Astrocyte of the spinal cord (primary cell): ENCODE data around the gene ERBB4.

ENCODE experiments used
- DNase-seq: peaks from one replicate; pipeline ENCODE4 v3.0.0; 2011; ENCODE audit warnings: low read depth, low spot score
- H3K4me3 ChIP-seq: 2 replicates; pipeline ENCODE4 v1.5.1; 2011; ENCODE audit warnings: low read depth, mild to moderate bottlenecking, low read length, moderate library complexity
- in situ Hi-C: cut with HindIII; loops from 2 replicates; pipeline ENCODE4 v1.10.0; 2017; ENCODE audit warnings: low sequenced_read_pairs
- TF ChIP-seq, protein P1 (sequence below): IDR thresholded peaks from 2 replicates; pipeline ENCODE4 v1.5.1; 2012; ENCODE audit warnings: low read depth, mild to moderate bottlenecking, low read length, inconsistent platforms

ERBB4 gene

DNA sequence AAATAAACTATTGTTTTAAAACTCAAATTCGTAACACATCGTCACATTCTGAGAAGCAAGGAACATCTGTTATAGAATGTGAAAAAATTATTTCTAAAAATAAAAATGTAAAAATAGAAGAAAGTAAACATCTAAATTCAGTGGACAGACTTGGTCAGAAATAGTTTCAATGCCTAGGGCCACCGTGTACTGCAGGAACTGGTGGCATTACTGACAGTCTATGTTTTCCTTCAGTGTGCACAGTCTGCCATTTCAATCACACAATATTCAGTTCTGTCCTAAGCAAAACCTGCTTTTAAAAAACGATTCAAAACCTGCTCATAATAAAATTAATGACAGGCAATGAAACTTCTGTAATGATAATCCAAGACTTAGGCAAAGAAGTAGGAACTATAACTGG, 190.1 kb downstream of the ERBB4 start:
- in situ Hi-C loops = no loop called here
- DNase-seq = no peak
- H3K4me3 ChIP-seq = no peak overlapping the region
- TF ChIP-seq, protein P1, sequence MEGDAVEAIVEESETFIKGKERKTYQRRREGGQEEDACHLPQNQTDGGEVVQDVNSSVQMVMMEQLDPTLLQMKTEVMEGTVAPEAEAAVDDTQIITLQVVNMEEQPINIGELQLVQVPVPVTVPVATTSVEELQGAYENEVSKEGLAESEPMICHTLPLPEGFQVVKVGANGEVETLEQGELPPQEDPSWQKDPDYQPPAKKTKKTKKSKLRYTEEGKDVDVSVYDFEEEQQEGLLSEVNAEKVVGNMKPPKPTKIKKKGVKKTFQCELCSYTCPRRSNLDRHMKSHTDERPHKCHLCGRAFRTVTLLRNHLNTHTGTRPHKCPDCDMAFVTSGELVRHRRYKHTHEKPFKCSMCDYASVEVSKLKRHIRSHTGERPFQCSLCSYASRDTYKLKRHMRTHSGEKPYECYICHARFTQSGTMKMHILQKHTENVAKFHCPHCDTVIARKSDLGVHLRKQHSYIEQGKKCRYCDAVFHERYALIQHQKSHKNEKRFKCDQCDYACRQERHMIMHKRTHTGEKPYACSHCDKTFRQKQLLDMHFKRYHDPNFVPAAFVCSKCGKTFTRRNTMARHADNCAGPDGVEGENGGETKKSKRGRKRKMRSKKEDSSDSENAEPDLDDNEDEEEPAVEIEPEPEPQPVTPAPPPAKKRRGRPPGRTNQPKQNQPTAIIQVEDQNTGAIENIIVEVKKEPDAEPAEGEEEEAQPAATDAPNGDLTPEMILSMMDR = no peak

DNA sequence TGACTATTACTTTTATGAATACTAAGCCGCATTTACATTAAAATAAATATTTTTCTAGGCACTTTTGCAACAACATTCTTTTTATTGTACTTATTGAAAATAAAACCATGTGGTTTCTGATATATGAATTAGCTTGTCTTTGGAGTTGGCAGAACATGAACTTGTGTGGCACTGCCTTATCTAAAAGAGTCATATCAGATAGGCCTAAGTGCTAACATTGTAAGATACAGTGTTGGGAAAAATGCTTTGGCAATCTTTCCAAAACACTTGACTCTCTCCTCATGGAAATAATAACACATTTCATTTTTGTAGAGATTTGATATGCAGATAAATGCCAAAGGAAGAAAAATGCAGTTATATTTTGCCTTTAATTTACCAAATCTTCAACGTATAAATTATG, 191.7 kb downstream of the ERBB4 start:
- in situ Hi-C loops = no loop called here
- DNase-seq = no peak
- H3K4me3 ChIP-seq = no peak overlapping the region
- TF ChIP-seq, protein P1 = no peak

DNA sequence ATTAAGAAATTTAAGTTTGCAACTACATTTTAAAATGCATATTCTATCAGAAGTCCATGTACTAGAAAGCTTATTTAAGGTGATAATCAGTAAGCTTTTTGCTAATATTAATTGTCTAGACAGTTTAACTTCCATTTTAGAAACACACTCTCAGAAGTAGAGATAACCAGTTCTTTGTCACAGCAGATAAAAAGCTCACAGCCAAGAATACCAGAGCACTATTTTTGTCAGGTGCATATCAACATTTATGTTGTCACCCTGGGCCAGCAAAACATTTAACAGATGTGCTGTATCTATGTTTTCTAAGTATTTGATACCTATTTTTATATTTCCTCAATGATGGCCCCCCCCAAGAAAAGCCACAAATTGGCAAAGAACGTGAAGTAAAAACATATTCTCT, 192.6 kb downstream of the ERBB4 start:
- no peak overlapping the region for H3K4me3 ChIP-seq
- TF ChIP-seq, protein P1 = no peak
- in situ Hi-C loops = no loop called here
- DNase-seq = no peak

DNA sequence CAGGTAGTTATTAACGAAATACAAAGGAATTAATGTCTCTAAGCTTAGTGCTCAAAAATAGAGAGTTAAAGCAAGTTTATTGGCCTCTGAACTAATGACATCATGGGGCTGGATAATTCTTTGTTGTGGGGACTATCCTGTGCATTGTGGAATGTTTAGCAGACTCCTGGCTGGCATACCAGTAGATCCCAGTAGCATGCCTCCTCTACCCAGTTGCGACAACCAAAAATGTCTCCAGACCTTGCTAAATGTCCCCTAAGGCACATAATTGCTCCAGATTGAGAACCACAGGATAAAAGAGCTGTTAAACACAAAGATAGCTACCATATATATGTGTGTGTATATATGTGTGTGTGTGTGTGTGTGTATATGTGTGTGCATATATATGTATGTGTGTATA, 194.5 kb downstream of the ERBB4 start:
- in situ Hi-C loops = no loop called here
- DNase-seq = no peak
- TF ChIP-seq, protein P1 = no peak
- H3K4me3 ChIP-seq = no peak overlapping the region

DNA sequence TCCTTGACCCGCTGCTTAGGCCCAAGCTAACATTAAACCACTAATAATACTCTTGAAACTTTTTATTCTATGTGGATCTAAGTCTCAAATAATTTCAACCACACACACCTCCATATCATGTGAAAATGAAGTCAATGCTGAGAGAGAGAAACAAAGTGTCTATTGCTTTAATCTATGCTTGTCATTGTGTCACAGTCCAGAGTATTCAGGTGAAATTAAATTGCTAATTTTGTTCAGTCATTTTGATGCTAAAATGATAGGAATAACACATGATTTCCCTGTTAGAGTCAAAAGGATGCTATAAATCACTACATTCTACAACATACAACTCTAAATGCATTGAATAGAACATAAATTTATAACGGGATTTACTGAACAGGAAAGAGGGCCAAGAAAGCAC, 195.4 kb downstream of the ERBB4 start:
- in situ Hi-C loops = no loop called here
- no peak for DNase-seq
- TF ChIP-seq, protein P1 = no peak
- H3K4me3 ChIP-seq = no peak overlapping the region

DNA sequence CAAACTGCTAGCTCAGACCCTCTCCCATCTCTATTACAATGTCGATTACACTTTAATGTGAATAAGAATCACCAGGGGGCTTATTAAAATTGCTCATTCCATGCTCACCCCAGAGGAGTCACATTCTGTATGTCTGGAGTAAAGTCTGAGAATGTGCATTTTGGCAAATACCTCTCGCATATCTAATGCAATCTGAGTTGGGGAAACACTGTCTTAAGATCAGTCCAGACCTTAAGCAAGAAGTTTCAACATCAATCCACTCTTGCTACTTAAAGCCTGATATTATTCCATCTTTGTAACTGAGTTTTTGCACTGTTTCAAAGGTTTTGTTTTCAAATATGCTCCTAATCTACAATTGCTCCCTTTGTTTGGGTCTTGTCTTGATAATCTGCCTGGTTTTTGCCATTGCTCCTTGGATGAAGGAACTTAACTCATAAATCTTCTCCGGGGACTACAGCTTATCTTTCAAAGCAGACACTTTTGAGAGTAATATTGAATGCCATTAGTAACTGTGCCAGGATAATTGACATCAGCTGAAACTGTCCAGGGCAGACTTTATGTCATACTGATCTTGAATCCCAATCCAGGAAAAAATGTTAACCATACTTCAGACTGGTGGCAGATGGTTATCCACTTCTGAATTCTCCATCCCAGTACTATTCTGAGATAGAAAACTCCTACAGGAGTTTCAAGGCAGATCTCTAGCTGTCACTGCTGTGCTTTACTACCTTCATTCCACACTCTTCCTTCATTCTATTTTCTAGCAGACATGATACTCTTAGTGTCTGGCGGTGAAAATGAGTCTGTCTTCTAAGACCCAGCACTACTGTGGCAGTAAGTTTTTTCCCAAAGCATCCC, 200.9 kb downstream of the ERBB4 start:
- TF ChIP-seq, protein P1 = no peak
- H3K4me3 ChIP-seq = no peak overlapping the region
- no peak for DNase-seq
- in situ Hi-C loops = no loop called here
